Effector memory CD8-positive, alpha-beta T cell (primary cell): ENCODE results near the gene TOGARAM1.

Experiments
- ATAC-seq: fragments of 150-1000 bp; cut with Tn5 transposase; replicated peaks from 2 replicates; pipeline ENCODE4 v1.10.0; 2021; ENCODE audit warnings: mild to moderate bottlenecking, moderate library complexity
- DNase-seq, 3 experiments: peaks; one replicate each; pipeline ENCODE4 v3.0.0; 2021
- H3K27ac Mint-ChIP-seq, 2 donors: one replicate each; pipeline ENCODE4 v1.8.0; 2022; ENCODE audit warnings: mild to moderate bottlenecking in 2 of 2, mixed read lengths in 2 of 2, moderate library complexity in 2 of 2
- H3K27me3 Mint-ChIP-seq, 2 donors: one replicate each; pipeline ENCODE4 v1.8.0; 2022; ENCODE audit warnings: mixed read lengths in 2 of 2
- H3K36me3 Mint-ChIP-seq: one replicate; pipeline ENCODE4 v1.8.0; 2022; ENCODE audit warnings: mild to moderate bottlenecking, moderate library complexity, mixed read lengths; ENCODE audit not compliant: insufficient read depth
- H3K4me1 Mint-ChIP-seq, 2 donors: one replicate each; pipeline ENCODE4 v1.8.0; 2022; ENCODE audit warnings: low read depth in 2 of 2, mixed read lengths in 2 of 2
- H3K4me3 Mint-ChIP-seq, 2 donors: one replicate each; pipeline ENCODE4 v1.8.0; 2022; ENCODE audit warnings: mild to moderate bottlenecking in 2 of 2, mixed read lengths in 2 of 2, moderate library complexity in 2 of 2
- H3K9me3 Mint-ChIP-seq, 2 donors: one replicate each; pipeline ENCODE4 v1.8.0; 2022; ENCODE audit warnings: mixed read lengths in 2 of 2

TOGARAM1 gene

GRCh38 chr14:44954750-44955149, 7.2 kb upstream of the TOGARAM1 start:
- peaks cover 21 to 38% of the 10 kb centered on the region in 2 donors for H3K4me1 Mint-ChIP-seq
- ATAC-seq: no peak

DNA sequence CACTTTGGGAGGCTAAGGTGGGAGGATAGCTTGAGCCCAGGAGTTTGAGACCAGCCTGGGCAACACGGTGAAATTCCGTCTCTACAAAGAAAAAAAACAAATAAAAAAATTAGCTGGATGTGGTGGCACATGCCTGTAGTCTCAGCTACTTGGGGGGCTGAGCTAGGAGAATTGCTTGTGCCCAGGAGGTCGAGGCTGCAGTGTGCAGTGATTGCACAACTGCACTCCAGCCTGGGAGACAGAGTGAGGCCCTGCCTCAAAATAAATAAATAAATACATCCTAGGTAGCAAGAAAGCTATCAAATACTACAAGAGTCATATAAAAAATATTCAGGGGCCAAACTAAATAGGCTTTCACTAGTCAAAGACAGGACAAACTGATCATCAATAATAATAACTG, 6.5 kb upstream of the TOGARAM1 start:
- ATAC-seq (no peak), DNase-seq (no peak)
- Mint-ChIP-seq H3K27me3 (no peaks in the 10 kb centered on the region), H3K36me3 (peaks cover 25% of the 10 kb centered on the region), H3K9me3 (no peaks in the 10 kb centered on the region), H3K27ac (no peak overlapping the region), H3K4me3 (peak overlapping the region; percentile 29 to 35), H3K4me1 (peaks cover 26 to 43% of the 10 kb centered on the region in 2 donors)

More at GRCh38 chr14:44954750-44955149, 7.2 kb upstream of the TOGARAM1 start:
- H3K4me3 Mint-ChIP-seq: no peak overlapping the region
- H3K27ac Mint-ChIP-seq: no peak overlapping the region
- no peaks in the 10 kb centered on the region for H3K9me3 Mint-ChIP-seq
- DNase-seq: no peak
- H3K36me3 Mint-ChIP-seq: peaks cover 27% of the 10 kb centered on the region
- no peaks in the 10 kb centered on the region for H3K27me3 Mint-ChIP-seq

DNA sequence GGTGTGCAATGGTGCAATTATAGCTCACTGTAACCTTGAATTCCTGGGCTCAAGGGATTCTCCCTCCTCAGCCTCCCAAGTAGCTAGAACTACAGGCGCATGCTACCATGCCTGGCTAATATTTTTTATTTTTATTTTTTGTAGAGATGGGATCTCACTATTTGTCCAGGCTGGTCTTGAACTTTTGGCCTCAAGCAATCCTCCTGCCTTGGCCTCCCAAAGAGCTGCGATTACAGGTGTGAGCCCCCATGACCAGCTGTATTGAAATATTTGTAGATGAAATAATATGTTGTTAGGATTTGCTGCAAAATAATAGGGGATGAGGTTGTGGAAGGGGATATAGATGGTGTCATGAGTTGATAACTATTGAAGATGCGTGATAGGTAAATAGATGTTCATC, 5.1 kb upstream of the TOGARAM1 start:
- Mint-ChIP-seq H3K27ac (no peak overlapping the region), H3K9me3 (no peaks in the 10 kb centered on the region), H3K36me3 (peaks cover 21% of the 10 kb centered on the region), H3K27me3 (no peaks in the 10 kb centered on the region), H3K4me1 (peaks cover 24 to 44% of the 10 kb centered on the region in 2 donors), H3K4me3 (peak overlapping the region in 1 of 2 donors; percentile 14)
- ATAC-seq (no peak), DNase-seq (no peak)

DNA sequence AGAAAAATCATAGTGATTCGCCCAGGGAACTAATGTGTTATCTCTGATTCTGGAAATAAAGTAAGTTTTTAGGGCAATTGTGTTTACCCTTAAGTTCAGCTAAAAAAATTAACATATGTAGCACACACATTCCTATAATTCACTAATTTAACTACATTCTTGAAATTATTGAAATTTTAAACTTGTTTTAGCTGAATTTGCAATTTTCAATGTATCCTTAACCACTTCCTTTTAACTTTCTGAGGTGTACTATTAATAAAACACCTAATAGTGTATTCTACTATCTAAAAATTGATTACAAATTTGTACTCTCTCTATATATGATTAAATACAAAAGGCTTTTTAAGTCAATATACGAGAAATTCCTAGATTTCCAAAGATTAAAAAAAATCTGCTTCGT, 2.5 kb upstream of the TOGARAM1 start:
- Mint-ChIP-seq H3K9me3 (peaks cover 0 to 4% of the 10 kb centered on the region in 2 donors), H3K27ac (no peak overlapping the region), H3K36me3 (peaks cover 13% of the 10 kb centered on the region), H3K4me1 (peaks cover 28 to 42% of the 10 kb centered on the region in 2 donors), H3K27me3 (no peaks in the 10 kb centered on the region), H3K4me3 (no peak overlapping the region)
- no peak for ATAC-seq
- no peak for DNase-seq

DNA sequence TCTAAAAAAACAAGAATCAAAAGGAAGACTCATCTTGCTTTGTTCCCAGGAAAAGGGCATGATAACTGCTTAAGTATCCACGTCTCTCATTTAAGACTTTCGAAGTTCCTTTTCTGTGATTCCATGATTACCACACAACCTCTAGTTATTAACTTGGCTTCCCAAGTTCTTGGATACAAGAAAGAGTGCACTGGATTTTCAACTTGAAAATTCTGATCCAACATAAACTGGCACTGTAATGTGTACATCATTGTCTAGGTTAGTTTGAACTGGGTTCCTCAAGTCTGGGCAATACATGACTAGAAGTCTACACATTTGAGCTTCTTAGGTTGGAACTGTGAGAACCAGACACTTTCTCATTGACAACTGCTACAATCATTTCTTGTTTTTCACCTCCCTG, 1.8 kb upstream of the TOGARAM1 start:
- ATAC-seq: no peak
- no peak for DNase-seq
- Mint-ChIP-seq H3K4me3 (no peak overlapping the region), H3K36me3 (peaks cover 13% of the 10 kb centered on the region), H3K9me3 (peaks cover 0 to 4% of the 10 kb centered on the region in 2 donors), H3K4me1 (peaks cover 32 to 44% of the 10 kb centered on the region in 2 donors), H3K27ac (no peak overlapping the region), H3K27me3 (no peaks in the 10 kb centered on the region)

DNA sequence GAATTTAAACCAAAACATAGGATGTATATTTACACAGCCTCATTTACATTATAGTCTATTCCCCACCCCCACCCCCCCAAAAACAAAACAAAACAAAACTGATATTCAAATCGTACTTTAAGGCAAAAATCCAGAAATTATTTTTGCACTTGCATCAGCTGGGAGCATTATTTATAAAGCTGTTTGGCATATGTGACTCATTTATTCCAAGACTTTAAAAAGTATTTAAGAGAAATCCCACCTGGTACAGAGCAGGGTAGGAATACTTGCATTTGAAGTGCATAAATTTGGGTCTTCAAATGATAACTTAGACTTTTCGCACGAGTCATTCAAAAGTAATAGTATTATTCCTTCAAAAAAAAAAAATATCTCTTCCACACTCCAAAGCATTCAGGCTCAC, 1.3 kb upstream of the TOGARAM1 start:
- Mint-ChIP-seq H3K36me3 (peaks cover 9% of the 10 kb centered on the region), H3K4me1 (peaks cover 30 to 40% of the 10 kb centered on the region in 2 donors)

DNA sequence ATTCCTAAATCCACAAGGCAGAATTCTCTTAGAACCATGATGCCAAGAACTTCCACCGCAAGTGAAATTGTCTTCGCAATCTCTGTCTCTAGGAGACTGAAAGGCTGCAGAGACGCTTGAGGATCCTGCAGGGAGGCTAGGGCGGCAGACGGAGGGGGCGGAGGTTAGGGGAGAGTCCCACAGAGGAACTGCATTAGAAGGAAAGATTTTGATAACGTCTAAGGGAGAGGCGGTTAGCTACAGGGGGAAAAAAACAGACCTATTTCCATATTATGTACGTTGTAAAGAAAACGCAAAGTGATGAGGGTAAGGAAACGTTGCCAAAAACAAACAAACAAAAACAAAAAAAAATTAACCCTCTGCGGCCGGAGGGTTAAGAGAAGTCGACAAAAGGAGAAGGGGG, 838 bp upstream of the TOGARAM1 start:
- H3K36me3 Mint-ChIP-seq: peaks cover 8% of the 10 kb centered on the region
- DNase-seq (peak; percentile 50 to 61 (median 54)), ATAC-seq (peak; percentile 44)
- H3K4me1 Mint-ChIP-seq: peaks cover 28 to 37% of the 10 kb centered on the region in 2 donors
- peaks cover 0 to 4% of the 10 kb centered on the region in 2 donors for H3K9me3 Mint-ChIP-seq
- H3K4me3 Mint-ChIP-seq: no peak overlapping the region
- no peak overlapping the region for H3K27ac Mint-ChIP-seq
- H3K27me3 Mint-ChIP-seq: no peaks in the 10 kb centered on the region

More for the DNA sequence above, 1.3 kb upstream of the TOGARAM1 start:
- ATAC-seq (no peak), DNase-seq (no peak)
- H3K27me3 Mint-ChIP-seq: no peaks in the 10 kb centered on the region
- no peak overlapping the region for H3K4me3 Mint-ChIP-seq
- H3K27ac Mint-ChIP-seq: no peak overlapping the region
- H3K9me3 Mint-ChIP-seq: peaks cover 0 to 4% of the 10 kb centered on the region in 2 donors

DNA sequence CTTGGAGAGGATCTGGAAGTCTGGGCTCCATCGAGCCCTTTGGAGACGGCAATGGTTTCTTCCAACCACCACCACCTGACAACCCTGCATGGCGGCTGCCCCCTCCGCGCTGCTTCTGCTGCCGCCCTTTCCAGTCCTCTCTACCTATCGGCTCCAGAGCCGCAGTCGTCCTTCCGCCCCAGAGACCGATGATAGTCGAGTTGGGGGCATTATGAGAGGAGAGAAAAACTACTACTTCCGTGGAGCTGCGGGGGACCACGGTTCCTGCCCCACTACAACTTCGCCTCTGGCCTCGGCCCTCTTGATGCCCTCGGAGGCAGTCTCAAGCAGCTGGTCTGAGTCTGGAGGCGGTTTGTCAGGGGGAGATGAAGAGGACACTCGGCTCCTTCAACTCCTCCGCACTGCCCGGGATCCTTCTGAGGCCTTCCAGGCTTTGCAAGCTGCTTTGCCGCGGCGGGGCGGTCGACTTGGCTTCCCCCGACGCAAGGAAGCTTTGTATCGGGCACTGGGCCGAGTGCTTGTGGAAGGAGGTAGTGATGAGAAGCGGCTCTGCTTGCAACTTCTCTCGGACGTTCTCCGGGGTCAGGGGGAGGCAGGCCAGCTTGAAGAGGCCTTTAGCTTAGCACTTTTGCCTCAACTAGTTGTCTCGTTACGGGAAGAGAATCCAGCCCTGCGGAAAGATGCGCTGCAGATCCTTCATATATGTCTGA, 499 bp downstream of the TOGARAM1 start:
- Mint-ChIP-seq H3K36me3 (peaks cover 3% of the 10 kb centered on the region), H3K27me3 (no peaks in the 10 kb centered on the region), H3K4me3 (no peak overlapping the region), H3K4me1 (peaks cover 33 to 42% of the 10 kb centered on the region in 2 donors), H3K27ac (no peak overlapping the region), H3K9me3 (peaks cover 0 to 4% of the 10 kb centered on the region in 2 donors)
- no peak for DNase-seq
- ATAC-seq: peak; percentile 47

DNA sequence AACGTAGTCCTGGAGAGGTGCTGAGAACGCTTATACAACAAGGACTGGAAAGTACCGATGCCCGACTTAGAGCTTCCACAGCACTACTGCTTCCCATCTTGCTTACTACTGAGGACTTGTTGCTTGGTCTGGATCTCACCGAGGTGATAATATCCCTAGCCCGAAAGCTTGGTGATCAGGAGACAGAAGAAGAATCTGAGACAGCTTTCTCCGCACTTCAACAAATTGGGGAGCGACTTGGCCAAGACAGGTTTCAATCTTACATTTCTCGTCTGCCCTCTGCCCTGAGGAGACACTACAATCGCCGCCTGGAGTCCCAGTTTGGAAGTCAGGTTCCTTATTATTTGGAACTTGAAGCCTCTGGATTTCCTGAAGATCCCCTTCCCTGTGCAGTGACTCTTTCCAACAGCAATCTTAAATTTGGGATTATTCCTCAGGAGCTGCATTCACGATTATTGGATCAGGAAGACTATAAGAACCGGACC, 1.1 kb downstream of the TOGARAM1 start:
- no peak for ATAC-seq
- no peak for DNase-seq
- Mint-ChIP-seq H3K4me3 (no peak overlapping the region), H3K27me3 (no peaks in the 10 kb centered on the region), H3K9me3 (peaks cover 0 to 4% of the 10 kb centered on the region in 2 donors), H3K27ac (no peak overlapping the region), H3K4me1 (peaks cover 34 to 47% of the 10 kb centered on the region in 2 donors), H3K36me3 (peaks cover 3% of the 10 kb centered on the region)

- no peak for DNase-seq
- no peak for ATAC-seq
- H3K27ac Mint-ChIP-seq: no peak overlapping the region
- H3K27me3 Mint-ChIP-seq: no peaks in the 10 kb centered on the region
- peaks cover 3% of the 10 kb centered on the region for H3K36me3 Mint-ChIP-seq
- H3K4me3 Mint-ChIP-seq: no peak overlapping the region
- peaks cover 38 to 53% of the 10 kb centered on the region in 2 donors for H3K4me1 Mint-ChIP-seq
- H3K9me3 Mint-ChIP-seq: peaks cover 0 to 4% of the 10 kb centered on the region in 2 donors
These were observed 1.9 kb downstream of the TOGARAM1 start for GRCh38 chr14:44963775-44964380.

GRCh38 chr14:44966601-44967336, 4.8 kb downstream of the TOGARAM1 start:
- no peak for ATAC-seq
- peaks cover 0 to 4% of the 10 kb centered on the region in 2 donors for H3K9me3 Mint-ChIP-seq
- no peak for DNase-seq
- H3K4me3 Mint-ChIP-seq: peak overlapping the region; percentile 53 to 67
- H3K4me1 Mint-ChIP-seq: peaks cover 37 to 68% of the 10 kb centered on the region in 2 donors
- H3K27ac Mint-ChIP-seq: peak overlapping the region in 1 of 2 donors; percentile 39
- H3K36me3 Mint-ChIP-seq: no peaks in the 10 kb centered on the region
- no peaks in the 10 kb centered on the region for H3K27me3 Mint-ChIP-seq

DNA sequence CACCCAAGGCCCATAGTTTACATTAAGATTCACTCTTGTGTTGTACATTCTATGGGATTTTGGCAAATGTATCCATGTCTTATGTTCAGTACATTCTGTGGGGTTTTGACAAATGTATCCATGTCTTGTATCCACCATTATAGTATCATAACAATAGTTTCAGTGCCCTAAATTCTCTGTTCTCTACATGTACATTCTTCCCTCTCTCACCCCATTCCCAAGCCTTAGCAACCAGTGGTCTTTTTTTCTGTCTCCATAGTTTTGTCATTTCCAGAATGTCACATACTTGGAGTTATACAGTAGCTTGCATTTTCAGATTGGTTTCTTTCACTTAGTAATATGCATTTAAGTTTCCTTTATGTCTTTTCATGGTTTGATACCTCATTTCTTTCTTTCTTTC, 6.7 kb downstream of the TOGARAM1 start:
- no peaks in the 10 kb centered on the region for H3K27me3 Mint-ChIP-seq
- DNase-seq: no peak
- no peaks in the 10 kb centered on the region for H3K36me3 Mint-ChIP-seq
- peaks cover 0 to 4% of the 10 kb centered on the region in 2 donors for H3K9me3 Mint-ChIP-seq
- ATAC-seq: no peak
- H3K27ac Mint-ChIP-seq: no peak overlapping the region
- H3K4me3 Mint-ChIP-seq: peak overlapping the region; percentile 38 to 45
- peaks cover 34 to 63% of the 10 kb centered on the region in 2 donors for H3K4me1 Mint-ChIP-seq

- ATAC-seq: no peak
- Mint-ChIP-seq H3K36me3 (no peaks in the 10 kb centered on the region), H3K4me1 (peaks cover 27 to 62% of the 10 kb centered on the region in 2 donors), H3K4me3 (no peak overlapping the region), H3K9me3 (no peaks in the 10 kb centered on the region), H3K27ac (no peak overlapping the region), H3K27me3 (no peaks in the 10 kb centered on the region)
- DNase-seq: no peak
These were observed 8.9 kb downstream of the TOGARAM1 start for GRCh38 chr14:44970907-44971306.
